ENCODE results near the gene SEPTIN1. TPM values are rescaled to one million over a fixed set of nuclear protein-coding genes. Genes with fewer than 3 reads are reported as not detected.

The SEPTIN1 gene
- total RNA-seq, 1 donor from 2014 or later: not detected

GRCh38 chr16:30369938-30370455 is 12.4 kb downstream of the SEPTIN1 start:
- Histone ChIP-seq H3K27ac (peak overlapping the region; percentile 58 to 69), H3K9me3 (no peaks in the 10 kb centered on the region), H3K4me1 (peaks cover 13 to 26% of the 10 kb centered on the region in 2 donors), H3K4me3 (peak overlapping the region; percentile 78 to 82), H3K36me3 (peaks cover 8 to 9% of the 10 kb centered on the region in 2 donors), H3K27me3 (no peaks in the 10 kb centered on the region)
- intact Hi-C loops (cut with DNase I): loop anchor here (1.0 to 10.0 kb wide), 9 partner anchors 8 to 555 kb away; partner anchors contain the start of genes ALDOA, CD2BP2, FBRS and PAGR1
- no peak for DNase-seq (ENCODE audit: low spot score in 2 of 2)
- peak in 1 of 3 experiments; percentile 45 for TF ChIP-seq CTCF (IDR thresholded peaks at IDR 0.05)

- no peak for DNase-seq (ENCODE audit: low spot score in 2 of 2)
- peak overlapping the region; percentile 58 to 69 for H3K27ac ChIP-seq
- peaks cover 13 to 26% of the 10 kb centered on the region in 2 donors for H3K4me1 ChIP-seq
- intact Hi-C loops (cut with DNase I): no loop called here
- peak overlapping the region; percentile 78 to 82 for H3K4me3 ChIP-seq
- H3K27me3 ChIP-seq: no peaks in the 10 kb centered on the region
- H3K36me3 ChIP-seq: peaks cover 14 to 16% of the 10 kb centered on the region in 2 donors
- TF ChIP-seq CTCF (IDR thresholded peaks at IDR 0.05): no peak
- no peaks in the 10 kb centered on the region for H3K9me3 ChIP-seq
Measured at GRCh38 chr16:30369091-30369937, 13.0 kb downstream of the SEPTIN1 start.

- DNase-seq (ENCODE audit: low spot score in 2 of 2): no peak
- H3K27me3 ChIP-seq: no peaks in the 10 kb centered on the region
- no peak for TF ChIP-seq CTCF (IDR thresholded peaks at IDR 0.05)
- peaks cover 13 to 26% of the 10 kb centered on the region in 2 donors for H3K4me1 ChIP-seq
- intact Hi-C loops (cut with DNase I): no loop called here
- H3K9me3 ChIP-seq: no peaks in the 10 kb centered on the region
- H3K36me3 ChIP-seq: peaks cover 14 to 21% of the 10 kb centered on the region in 2 donors
- H3K27ac ChIP-seq: peak overlapping the region; percentile 58 to 69
- peak overlapping the region; percentile 78 to 82 for H3K4me3 ChIP-seq
Measured at GRCh38 chr16:30368792-30369090, 13.6 kb downstream of the SEPTIN1 start.

- Histone ChIP-seq H3K36me3 (peaks cover 14 to 25% of the 10 kb centered on the region in 2 donors), H3K27ac (peak overlapping the region; percentile 10 to 58), H3K4me3 (peak overlapping the region; percentile 78 to 82), H3K27me3 (no peaks in the 10 kb centered on the region), H3K9me3 (no peaks in the 10 kb centered on the region), H3K4me1 (peaks cover 13 to 26% of the 10 kb centered on the region in 2 donors)
- TF ChIP-seq CTCF (IDR thresholded peaks at IDR 0.05): no peak
- intact Hi-C loops (cut with DNase I): no loop called here
- no peak for DNase-seq (ENCODE audit: low spot score in 2 of 2)
Measured at GRCh38 chr16:30368122-30368791, 14.1 kb downstream of the SEPTIN1 start.

GRCh38 chr16:30367349-30368009 is 14.9 kb downstream of the SEPTIN1 start:
- Histone ChIP-seq H3K27me3 (no peaks in the 10 kb centered on the region), H3K36me3 (peaks cover 18 to 28% of the 10 kb centered on the region in 2 donors), H3K9me3 (no peaks in the 10 kb centered on the region), H3K4me3 (peak overlapping the region; percentile 78 to 82), H3K27ac (peak overlapping the region in 1 of 2 donors; percentile 45), H3K4me1 (peaks cover 13 to 26% of the 10 kb centered on the region in 2 donors)
- TF ChIP-seq CTCF (IDR thresholded peaks at IDR 0.05): no peak
- intact Hi-C loops (cut with DNase I): no loop called here
- DNase-seq (ENCODE audit: low spot score in 2 of 2): no peak
